NCI-H2171 (cell line): Measurements from ENCODE around the gene MED12.

Experiments
- DNase-seq: peaks from one replicate; lab custom pipeline; 2025; lab: John Stamatoyannopoulos, UW

MED12 gene

GRCh38 chrX:71118032-71118984, at the start of gene MED12:
Gene MED12 (plus strand): TSS chrX:71118596. CDS start chrX:71118755, 159 bp downstream.
- DNase-seq: peak; percentile 68

- no peak for DNase-seq
Measured at GRCh38 chrX:71070531-71070930, 47.9 kb upstream of the MED12 start.

GRCh38 chrX:71081330-71082123, 36.9 kb upstream of the MED12 start:
- DNase-seq: no peak

GRCh38 chrX:71082124-71082647, 36.2 kb upstream of the MED12 start:
- DNase-seq: no peak

DNA sequence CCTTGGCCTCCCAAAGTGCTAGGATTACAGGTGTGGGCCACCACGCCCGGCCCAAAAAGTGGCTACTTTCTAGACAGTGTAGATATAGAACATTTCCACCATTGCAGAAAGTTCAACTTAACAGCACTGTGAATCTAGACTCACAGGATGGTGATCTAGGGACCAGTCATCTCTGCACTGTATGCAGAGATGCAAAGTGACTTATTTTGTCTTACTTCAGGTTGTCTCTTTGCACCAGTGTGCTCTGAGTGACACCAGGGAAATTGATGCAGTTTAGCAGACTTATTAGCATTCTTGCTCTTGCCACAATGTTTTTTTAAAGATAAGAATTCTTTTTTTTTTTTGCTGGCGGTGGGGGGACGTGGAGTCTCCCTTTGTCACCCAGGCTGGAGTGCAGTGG, 35.6 kb upstream of the MED12 start:
- DNase-seq: no peak

GRCh38 chrX:71085900-71086299, 32.5 kb upstream of the MED12 start:
- no peak for DNase-seq

- DNase-seq: no peak
Measured at GRCh38 chrX:71091263-71091662, 27.1 kb upstream of the MED12 start.

DNA sequence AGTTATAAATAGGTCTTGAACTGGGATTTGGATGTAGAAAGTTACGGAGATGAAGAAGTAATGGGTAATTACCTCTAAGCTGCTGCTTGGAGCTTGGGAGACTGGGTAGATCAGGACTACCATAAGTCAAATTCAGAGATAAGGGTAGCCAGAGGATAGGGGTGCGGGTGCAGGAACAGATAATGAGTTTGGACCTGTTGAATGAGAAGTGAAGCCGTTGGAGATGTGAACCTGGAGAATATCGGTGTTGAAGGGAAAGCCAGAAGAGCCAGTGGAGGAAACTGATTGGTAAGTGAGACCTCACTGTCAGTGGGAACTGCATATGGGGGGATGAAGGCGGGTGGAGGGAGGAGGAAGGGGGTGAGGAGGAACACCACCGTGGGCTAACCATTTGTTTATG, 23.4 kb upstream of the MED12 start:
- DNase-seq: no peak

- peak; percentile 75 for DNase-seq
Measured at GRCh38 chrX:71095555-71095980, 22.8 kb upstream of the MED12 start, which contains the start of gene FOXO4. Gene FOXO4 (plus strand): TSS chrX:71095851. CDS start chrX:71096529, 678 bp downstream.

GRCh38 chrX:71095981-71096759, 22.2 kb upstream of the MED12 start:
- peak; percentile 69 for DNase-seq

DNA sequence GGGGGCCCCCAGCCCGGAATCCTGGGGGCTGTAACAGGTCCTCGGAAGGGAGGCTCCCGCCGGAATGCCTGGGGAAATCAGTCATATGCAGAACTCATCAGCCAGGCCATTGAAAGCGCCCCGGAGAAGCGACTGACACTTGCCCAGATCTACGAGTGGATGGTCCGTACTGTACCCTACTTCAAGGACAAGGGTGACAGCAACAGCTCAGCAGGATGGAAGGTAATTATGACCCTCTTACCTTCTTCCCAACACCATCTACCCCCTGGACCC, 21.7 kb upstream of the MED12 start:
- no peak for DNase-seq

- DNase-seq: no peak
Measured at GRCh38 chrX:71098302-71098701, 20.1 kb upstream of the MED12 start.

- DNase-seq: no peak
Measured at GRCh38 chrX:71098951-71099506, 19.4 kb upstream of the MED12 start.

DNA sequence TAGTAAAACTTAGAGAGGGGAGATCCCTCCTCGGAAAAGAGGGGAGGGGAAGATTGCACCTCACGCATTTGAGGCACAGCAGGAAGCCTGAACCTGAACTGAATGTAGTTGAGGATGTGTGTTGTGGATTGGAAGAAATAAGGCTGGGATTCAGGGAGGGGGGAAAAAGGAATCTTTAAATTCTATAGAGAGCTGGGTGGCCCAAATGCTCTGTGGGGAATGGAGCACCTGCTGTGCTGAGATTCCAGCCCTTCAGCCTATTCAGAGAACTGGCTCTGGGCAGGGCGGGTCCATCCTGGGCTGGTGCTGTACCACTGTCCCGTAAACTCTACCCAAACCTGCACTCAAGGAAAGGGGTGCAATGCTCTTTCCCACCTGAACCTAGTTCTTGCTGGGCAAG, 18.7 kb upstream of the MED12 start:
- DNase-seq: no peak

- DNase-seq: no peak
Measured at GRCh38 chrX:71100581-71101505, 17.6 kb upstream of the MED12 start.

- no peak for DNase-seq
Measured at GRCh38 chrX:71102292-71102691, 16.1 kb upstream of the MED12 start.

- DNase-seq: peak; percentile 83
Measured at GRCh38 chrX:71103110-71103983, 15.0 kb upstream of the MED12 start.

- no peak for DNase-seq
Measured at GRCh38 chrX:71105628-71106027, 12.8 kb upstream of the MED12 start.

DNA sequence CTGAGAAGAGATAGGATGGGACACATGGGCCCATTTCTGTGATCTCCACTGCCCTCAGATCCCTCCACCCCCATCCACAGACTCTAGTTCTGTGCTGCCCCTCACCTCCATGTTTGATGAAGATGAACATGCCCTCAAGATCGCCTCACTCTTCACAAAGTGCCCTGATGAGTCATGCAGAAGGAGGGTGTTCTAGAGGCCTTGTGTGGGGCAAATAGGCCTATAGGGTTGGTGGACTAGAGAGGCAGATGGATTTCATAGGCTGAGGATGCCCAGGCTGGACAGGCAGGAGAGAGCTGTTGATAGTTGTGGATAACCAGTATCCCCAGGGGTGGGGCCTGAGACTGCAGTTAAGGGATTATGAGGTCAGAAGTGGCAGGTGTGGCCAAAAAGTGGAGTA, 12.0 kb upstream of the MED12 start, which contains the start of gene CXorf65:
Gene CXorf65 (minus strand): TSS at position 314 of the 400 bp plus-strand sequence. CDS start 184 bp downstream, at position 130.
- DNase-seq: no peak
